Erythroblast (primary cell): ENCODE results near the gene ARSD.

ENCODE experiments used
- GATA1 ChIP-seq: IDR thresholded peaks from 2 replicates; pipeline ENCODE4 v1.6.1; 2011; ENCODE audit warnings: low read depth, mild to moderate bottlenecking, control low read depth, low read length, moderate library complexity
- POLR2A ChIP-seq: IDR thresholded peaks from 2 replicates; pipeline ENCODE4 v1.6.1; 2011; ENCODE audit warnings: mild to moderate bottlenecking, low read length

DNA sequence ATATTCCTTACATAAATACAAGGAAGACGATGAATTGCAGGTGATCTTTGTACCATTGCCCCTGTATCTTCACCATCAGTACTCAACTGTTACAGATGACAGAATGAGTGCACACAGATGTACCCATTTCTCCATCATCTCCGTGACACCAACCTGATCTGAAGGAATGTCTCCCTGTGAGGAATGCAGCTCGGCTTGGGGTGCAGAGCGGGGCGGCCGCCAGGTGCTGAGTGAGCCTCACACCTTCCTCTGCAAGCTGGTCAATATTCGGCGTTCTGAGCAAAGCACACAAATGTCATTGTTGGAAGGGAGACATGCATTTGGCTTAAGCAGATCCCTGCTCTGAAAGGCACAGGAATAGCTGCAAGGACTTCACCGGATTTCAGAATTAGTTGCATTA lies 7.4 kb downstream of the ARSD start:
- TF ChIP-seq POLR2A (no peak), GATA1 (no peak)
